ENCODE data around the gene RPL37. TPM values are rescaled to one million over a fixed set of nuclear protein-coding genes. Genes with fewer than 3 reads are reported as not detected.
"Not testable (repeated sequence)": the region's sequence is repeated elsewhere in the genome, so short reads cannot be mapped to it uniquely, and the experiment has no call there.

The RPL37 gene
- total RNA-seq: 1,000 to 10,000 TPM; 1,642 to 2,808 (median 2,710) TPM
- polyA plus RNA-seq: 1,000 to 10,000 TPM; 1,657 to 2,827 TPM
- 1,101 reads per million, percentile 99 among the genes with 10 or more reads in this experiment for total RNA-seq

DNA sequence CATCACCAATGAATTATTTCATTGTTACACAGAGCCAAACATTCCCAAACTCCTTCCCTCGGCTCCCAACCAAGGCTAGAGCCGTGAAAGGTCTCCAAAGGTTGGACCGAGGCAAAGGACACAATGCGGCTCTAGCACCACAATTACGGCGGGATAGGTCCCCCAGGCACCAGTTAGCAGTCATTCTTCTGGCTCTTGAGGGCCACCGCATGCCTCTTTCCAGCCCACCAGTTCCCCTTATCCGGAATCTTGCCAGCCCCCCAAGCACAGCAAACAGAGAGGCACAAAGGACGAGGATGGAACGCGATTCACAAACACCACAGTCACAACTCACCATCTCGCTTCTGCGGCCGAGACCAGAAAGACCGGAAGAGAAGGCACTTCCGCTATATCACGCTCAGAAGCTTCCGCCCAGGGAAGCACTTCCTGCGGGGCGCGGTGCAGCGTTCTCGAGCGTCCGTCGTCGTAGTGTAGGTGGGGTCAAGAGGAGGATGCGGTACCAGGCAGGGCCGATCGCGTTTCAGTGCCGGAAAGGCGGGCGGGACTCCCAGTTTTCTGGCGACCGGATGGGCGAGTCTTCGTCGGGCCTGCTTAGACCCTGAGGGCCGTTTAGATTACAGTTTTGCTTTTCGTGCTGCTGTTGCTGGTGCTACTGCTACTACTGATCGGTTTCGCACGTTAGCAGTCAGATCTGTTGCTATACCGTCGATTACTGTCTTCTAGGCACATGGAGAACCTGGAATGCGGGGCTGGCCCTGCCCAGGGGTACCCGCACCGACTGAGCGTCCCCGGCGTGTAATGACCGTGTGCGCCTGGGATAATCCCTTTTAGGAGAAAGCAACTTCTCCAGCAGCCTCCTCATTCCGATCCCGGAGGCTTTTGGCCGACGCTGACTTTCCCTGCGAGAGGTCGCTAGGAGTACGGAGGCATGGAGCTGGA is at the start of gene RPL37:
Gene RPL37 (minus strand): TSS at position 374 of the 939 bp plus-strand sequence. CDS start 37 bp downstream, at position 337.
- intact Hi-C loops (cut with micrococcal nuclease): loop anchor here (1.0 to 10.0 kb wide), 13 partner anchors 37 to 1922 kb away; partner anchors contain the start of genes PRKAA1 (in 2 of the 2), PTGER4 (in 2 of the 2), RICTOR (in 2 of the 2) and TTC33 (in 2 of the 2)
- H3K27ac ChIP-seq (ENCODE audit: low read depth, low read length): peak within 1 kb of the TSS; percentile 92
- H3K36me3 ChIP-seq (ENCODE audit: control insufficient read depth in 2 of 3, insufficient read depth in 3 of 3, low read length in 3 of 3): peaks cover 30 to 37% (median 31%) of the 10 kb centered on the region in 3 experiments
- H3K4me3 ChIP-seq (ENCODE audit: low read length): peak within 1 kb of the TSS; percentile 88
- Mint-ChIP-seq H3K4me1 (peaks cover 21 to 58% (median 45%) of the 10 kb centered on the region in 7 donors), H3K27me3 (no peaks in the 10 kb centered on the region), H3K27ac (peak within 1 kb of the TSS; percentile 97 to 100 (median 99)), H3K4me3 (peak within 1 kb of the TSS; percentile 93 to 99 (median 98)), H3K9me3 (peaks cover 0 to 4% (median 0%) of the 10 kb centered on the region in 11 donors), H3K36me3 (peaks cover 9 to 46% (median 30%) of the 10 kb centered on the region in 5 donors)
- no peaks in the 10 kb centered on the region for H3K9me3 ChIP-seq (ENCODE audit: control insufficient read depth in 2 of 3, low read length in 3 of 3)
- peaks cover 11 to 23% of the 10 kb centered on the region in 2 donors for H3K4me1 ChIP-seq (ENCODE audit: control insufficient read depth in 2 of 2, insufficient read depth in 2 of 2, low read length in 2 of 2)
- H3K27me3 ChIP-seq (ENCODE audit: control insufficient read depth in 2 of 2, insufficient read depth in 2 of 2, low read length in 2 of 2): no peaks in the 10 kb centered on the region
- ChIA-PET POLR2A (interaction anchor here (0.6 to 1.2 kb wide), 7 partner anchors 33 to 1044 kb away, joined by 3 to 6 read pairs (median 3); partner anchors contain the start of gene OXCT1), CTCF (interaction anchor here (0.7 to 0.8 kb wide), 2 partner anchors 36 to 81 kb away, joined by 3 read pairs; no protein-coding TSS in a partner anchor)
- DNase-seq: peak; percentile 73 to 91 (median 88)
- peak; percentile 96 for ATAC-seq

DNA sequence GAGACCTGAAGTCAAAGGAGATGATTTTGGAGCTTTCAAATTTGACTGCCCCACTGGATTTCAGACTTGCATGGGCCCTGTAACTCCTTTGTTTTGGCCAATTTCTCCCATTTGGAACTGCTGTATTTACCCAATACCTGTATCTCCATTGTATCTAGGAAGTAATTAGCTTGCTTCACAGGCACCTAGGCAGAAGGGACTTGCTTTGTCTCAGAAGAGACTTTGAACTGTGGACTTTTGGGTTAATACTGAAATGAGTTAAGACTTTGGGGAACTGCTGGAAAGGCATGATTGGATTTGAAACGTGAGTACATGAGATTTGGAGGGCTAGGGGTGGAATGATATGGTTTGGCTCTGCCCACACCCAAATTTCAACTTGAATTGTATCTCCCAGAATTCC is 48.0 kb upstream of the RPL37 start:
- ATAC-seq; H3K36me3 ChIP-seq (ENCODE audit: control insufficient read depth in 2 of 3, insufficient read depth in 3 of 3, low read length in 3 of 3); POLR2A ChIA-PET; intact Hi-C loops (cut with micrococcal nuclease); H3K27ac Mint-ChIP-seq; H3K4me3 ChIP-seq (ENCODE audit: low read length); DNase-seq; H3K4me3 Mint-ChIP-seq; H3K27me3 ChIP-seq (ENCODE audit: control insufficient read depth in 2 of 2, insufficient read depth in 2 of 2, low read length in 2 of 2); CTCF ChIA-PET; H3K27ac ChIP-seq (ENCODE audit: low read depth, low read length); H3K4me1 ChIP-seq (ENCODE audit: control insufficient read depth in 2 of 2, insufficient read depth in 2 of 2, low read length in 2 of 2); H3K4me1 Mint-ChIP-seq; H3K9me3 ChIP-seq (ENCODE audit: control insufficient read depth in 2 of 3, low read length in 3 of 3); H3K9me3 Mint-ChIP-seq; H3K36me3 Mint-ChIP-seq: not testable (repeated sequence)
- peaks cover 0 to 12% (median 3%) of the 10 kb centered on the region in 5 donors for H3K27me3 Mint-ChIP-seq

DNA sequence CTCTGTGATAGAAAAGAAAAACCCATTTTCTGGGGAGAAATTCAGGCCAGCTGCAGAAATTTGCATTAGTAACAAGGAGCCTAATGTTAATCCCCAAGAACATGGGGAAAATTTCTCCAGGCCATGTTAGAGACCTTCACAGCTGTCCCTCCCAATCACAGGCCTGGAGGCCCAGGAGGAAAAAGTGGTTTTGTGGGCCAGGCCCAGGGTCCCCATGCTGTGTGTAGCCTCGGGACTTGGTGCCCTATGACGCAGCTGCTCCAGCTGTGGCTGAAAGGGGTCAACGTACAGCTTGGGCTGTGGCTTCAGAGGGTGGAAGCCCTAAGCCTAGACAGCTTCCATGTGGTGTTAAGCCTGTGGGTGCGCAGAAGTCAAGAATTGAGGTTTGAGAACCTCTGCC is 47.3 kb upstream of the RPL37 start:
- no peak for ATAC-seq
- H3K27ac ChIP-seq (ENCODE audit: low read depth, low read length): no peak overlapping the region
- Mint-ChIP-seq H3K4me3 (no peak overlapping the region), H3K27ac (no peak overlapping the region), H3K4me1 (peaks cover 0 to 5% (median 0%) of the 10 kb centered on the region in 7 donors), H3K27me3 (peaks cover 0 to 14% (median 0%) of the 10 kb centered on the region in 5 donors), H3K9me3 (peaks cover 0 to 12% (median 3%) of the 10 kb centered on the region in 11 donors), H3K36me3 (peaks cover 0 to 6% (median 4%) of the 10 kb centered on the region in 5 donors)
- H3K36me3 ChIP-seq (ENCODE audit: control insufficient read depth in 2 of 3, insufficient read depth in 3 of 3, low read length in 3 of 3): no peaks in the 10 kb centered on the region
- intact Hi-C loops (cut with micrococcal nuclease): no loop called here
- POLR2A ChIA-PET: no interaction called here
- no peaks in the 10 kb centered on the region for H3K4me1 ChIP-seq (ENCODE audit: control insufficient read depth in 2 of 2, insufficient read depth in 2 of 2, low read length in 2 of 2)
- H3K27me3 ChIP-seq (ENCODE audit: control insufficient read depth in 2 of 2, insufficient read depth in 2 of 2, low read length in 2 of 2): no peaks in the 10 kb centered on the region
- no peak overlapping the region for H3K4me3 ChIP-seq (ENCODE audit: low read length)
- CTCF ChIA-PET: no interaction called here
- no peak for DNase-seq
- peaks cover 0 to 4% (median 0%) of the 10 kb centered on the region in 3 experiments for H3K9me3 ChIP-seq (ENCODE audit: control insufficient read depth in 2 of 3, low read length in 3 of 3)

DNA sequence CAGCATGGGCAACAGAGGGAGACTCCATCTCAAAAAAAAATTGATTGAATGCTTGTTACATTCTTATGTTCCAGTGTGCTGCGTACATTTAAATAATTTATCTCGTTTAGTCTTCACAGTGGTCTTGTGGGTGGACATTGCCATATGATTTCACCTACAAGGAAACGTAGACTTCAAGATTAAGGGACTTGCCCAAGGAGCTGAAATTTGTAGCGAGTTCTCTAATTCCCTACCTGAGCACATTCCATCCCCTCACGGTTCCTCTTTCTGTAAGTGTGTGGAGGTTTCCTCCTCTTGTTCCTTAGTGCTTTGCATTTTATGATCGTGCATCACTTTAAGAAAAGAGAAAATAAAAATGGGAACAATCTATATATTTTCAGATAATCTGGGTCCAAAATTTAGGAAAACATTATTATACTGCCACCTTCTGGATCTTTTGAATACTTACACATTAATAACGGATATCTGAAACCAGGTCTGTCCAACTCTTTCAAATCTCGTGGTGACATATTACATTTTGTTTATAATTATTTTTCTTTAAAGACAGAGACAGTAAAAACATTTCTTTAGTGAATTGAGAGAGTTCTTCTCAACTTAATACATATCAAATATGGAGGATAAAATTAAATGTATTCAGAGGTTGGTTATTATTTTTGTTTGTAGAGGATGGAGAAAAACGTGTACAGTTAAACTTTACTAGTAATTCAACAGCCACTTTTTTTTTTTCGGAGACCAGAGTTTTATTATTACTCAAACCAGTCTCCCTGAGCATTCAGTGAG is 44.3 kb upstream of the RPL37 start:
- H3K27me3 ChIP-seq (ENCODE audit: control insufficient read depth in 2 of 2, insufficient read depth in 2 of 2, low read length in 2 of 2): no peaks in the 10 kb centered on the region
- no peak overlapping the region for H3K27ac Mint-ChIP-seq
- H3K4me3 Mint-ChIP-seq: no peak overlapping the region
- peaks cover 0 to 5% (median 0%) of the 10 kb centered on the region in 7 donors for H3K4me1 Mint-ChIP-seq
- CTCF ChIA-PET: interaction anchor here (0.5 to 0.8 kb wide), 2 partner anchors 16 to 523 kb away, joined by 3 to 5 read pairs; no protein-coding TSS in a partner anchor
- ATAC-seq (peak; percentile 45), DNase-seq (peak in 5 of 9 donors; percentile 23 to 39 (median 29))
- peaks cover 0 to 6% (median 0%) of the 10 kb centered on the region in 3 experiments for H3K9me3 ChIP-seq (ENCODE audit: control insufficient read depth in 2 of 3, low read length in 3 of 3)
- H3K36me3 ChIP-seq (ENCODE audit: control insufficient read depth in 2 of 3, insufficient read depth in 3 of 3, low read length in 3 of 3): no peaks in the 10 kb centered on the region
- H3K27ac ChIP-seq (ENCODE audit: low read depth, low read length): no peak overlapping the region
- H3K4me1 ChIP-seq (ENCODE audit: control insufficient read depth in 2 of 2, insufficient read depth in 2 of 2, low read length in 2 of 2): no peaks in the 10 kb centered on the region
- H3K9me3 Mint-ChIP-seq: peaks cover 0 to 15% (median 4%) of the 10 kb centered on the region in 11 donors
- intact Hi-C loops (cut with micrococcal nuclease): loop anchor here (1.0 to 5.0 kb wide), 11 partner anchors 44 to 1300 kb away; partner anchors contain the start of genes RPL37 (in 2 of the 2), PRKAA1 (in 1 of the 2) and TTC33 (in 1 of the 2)
- no peak overlapping the region for H3K4me3 ChIP-seq (ENCODE audit: low read length)
- peaks cover 0 to 9% (median 0%) of the 10 kb centered on the region in 5 donors for H3K27me3 Mint-ChIP-seq
- POLR2A ChIA-PET: no interaction called here
- peaks cover 0 to 7% (median 5%) of the 10 kb centered on the region in 5 donors for H3K36me3 Mint-ChIP-seq

DNA sequence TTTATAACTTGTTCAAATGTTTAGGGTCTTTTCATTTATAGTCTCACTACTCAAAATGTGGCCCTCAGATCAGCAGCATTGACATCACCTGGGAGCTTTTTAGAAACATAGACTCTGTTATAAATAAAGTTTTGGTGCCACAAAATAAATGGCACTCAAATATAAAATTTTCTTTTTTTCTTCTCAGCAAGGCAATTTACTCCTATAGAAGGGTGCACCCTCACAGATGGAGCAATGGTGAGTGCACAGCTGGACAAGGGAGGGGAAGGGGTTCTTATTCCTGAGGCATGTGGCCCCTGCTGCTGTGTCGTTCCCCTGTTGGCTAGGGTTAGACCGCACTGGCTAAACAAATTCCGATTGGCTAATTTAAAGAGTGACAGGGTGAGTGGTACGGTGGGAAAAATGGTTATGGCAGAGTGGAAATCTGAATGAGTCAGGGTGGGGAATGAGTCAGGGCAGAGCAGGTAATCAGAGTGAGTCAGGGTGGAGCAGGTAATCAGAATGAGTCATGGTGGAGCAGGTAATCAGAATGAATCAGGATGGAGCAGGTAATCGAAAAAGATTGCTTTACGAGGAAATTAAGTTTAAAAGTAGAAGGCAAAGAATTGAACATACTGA is 42.5 kb upstream of the RPL37 start:
- H3K4me3 ChIP-seq (ENCODE audit: low read length): no peak overlapping the region
- CTCF ChIA-PET: interaction anchor here (0.6 kb wide), 1 partner anchor 79 kb away, joined by 3 read pairs; the partner anchor contains the start of gene PRKAA1
- no peaks in the 10 kb centered on the region for H3K36me3 ChIP-seq (ENCODE audit: control insufficient read depth in 2 of 3, insufficient read depth in 3 of 3, low read length in 3 of 3)
- Mint-ChIP-seq H3K36me3 (peaks cover 0 to 7% (median 5%) of the 10 kb centered on the region in 5 donors), H3K9me3 (peaks cover 0 to 15% (median 4%) of the 10 kb centered on the region in 11 donors), H3K27me3 (peaks cover 0 to 11% (median 0%) of the 10 kb centered on the region in 5 donors), H3K27ac (peak overlapping the region in 1 of 9 donors; percentile 10), H3K4me1 (peaks cover 0 to 5% (median 0%) of the 10 kb centered on the region in 7 donors), H3K4me3 (no peak overlapping the region)
- no peaks in the 10 kb centered on the region for H3K4me1 ChIP-seq (ENCODE audit: control insufficient read depth in 2 of 2, insufficient read depth in 2 of 2, low read length in 2 of 2)
- no peak overlapping the region for H3K27ac ChIP-seq (ENCODE audit: low read depth, low read length)
- intact Hi-C loops (cut with micrococcal nuclease): loop anchor here in 1 of 2 donors (5.0 kb wide), 1 partner anchor 105 kb away; no protein-coding TSS in a partner anchor
- POLR2A ChIA-PET: no interaction called here
- no peak for ATAC-seq
- no peaks in the 10 kb centered on the region for H3K27me3 ChIP-seq (ENCODE audit: control insufficient read depth in 2 of 2, insufficient read depth in 2 of 2, low read length in 2 of 2)
- DNase-seq: no peak
- H3K9me3 ChIP-seq (ENCODE audit: control insufficient read depth in 2 of 3, low read length in 3 of 3): peaks cover 0 to 6% (median 0%) of the 10 kb centered on the region in 3 experiments

Data from naive thymus-derived CD4-positive, alpha-beta T cell (primary cell).